ENCODE data around the gene HARBI1.

HARBI1 gene, protein sequence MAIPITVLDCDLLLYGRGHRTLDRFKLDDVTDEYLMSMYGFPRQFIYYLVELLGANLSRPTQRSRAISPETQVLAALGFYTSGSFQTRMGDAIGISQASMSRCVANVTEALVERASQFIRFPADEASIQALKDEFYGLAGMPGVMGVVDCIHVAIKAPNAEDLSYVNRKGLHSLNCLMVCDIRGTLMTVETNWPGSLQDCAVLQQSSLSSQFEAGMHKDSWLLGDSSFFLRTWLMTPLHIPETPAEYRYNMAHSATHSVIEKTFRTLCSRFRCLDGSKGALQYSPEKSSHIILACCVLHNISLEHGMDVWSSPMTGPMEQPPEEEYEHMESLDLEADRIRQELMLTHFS

DNA sequence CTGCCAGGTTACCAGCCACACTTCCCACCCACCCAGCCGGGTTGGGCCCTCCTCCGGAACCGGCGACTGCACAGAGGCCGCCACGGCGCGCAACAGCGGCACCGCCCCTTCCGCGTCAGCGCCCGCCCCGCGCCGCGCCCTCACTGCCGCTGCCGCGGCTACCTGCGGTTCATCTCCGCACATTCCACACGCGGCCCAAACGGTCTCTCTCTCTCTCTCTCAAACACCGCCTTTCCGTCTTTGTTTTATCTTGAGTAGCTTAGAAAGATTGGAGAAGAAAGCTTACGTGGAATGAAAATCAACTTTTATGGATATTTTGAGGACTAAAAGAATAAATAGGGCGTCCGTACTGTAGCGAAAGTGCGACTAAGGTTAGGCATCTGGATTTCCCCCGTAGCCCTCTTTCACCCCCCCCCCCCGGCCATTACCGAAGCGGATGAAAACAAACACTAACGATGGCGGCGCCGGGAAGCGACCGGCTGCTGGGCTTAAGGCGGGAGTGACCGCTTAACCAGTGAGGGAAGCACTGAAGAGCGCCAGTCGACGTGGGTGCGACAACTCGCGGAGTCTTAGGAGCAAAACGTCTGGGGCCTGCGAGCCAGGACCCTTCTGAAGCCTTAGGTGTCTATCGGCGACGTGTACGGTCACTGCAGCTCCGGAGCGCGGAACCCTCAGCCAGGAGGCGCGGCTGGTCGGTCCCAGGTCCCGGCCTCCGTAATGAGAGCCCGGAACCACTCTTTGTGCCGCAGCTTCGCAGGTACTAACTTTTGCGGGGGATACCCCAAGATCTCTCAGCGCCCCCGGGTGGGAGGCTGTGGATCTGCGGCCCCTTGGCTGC is at the start of gene HARBI1, which contains the start of gene ATG13:
Gene HARBI1, minus strand, starts transcription at position 94 of the 838 bp plus-strand sequence. CDS start 990 bp downstream, outside the sequence.
Gene ATG13, plus strand, starts transcription at position 420 of the 838 bp plus-strand sequence. CDS start 26,739 bp downstream, outside the sequence.
- DNase-seq (ENCODE audit: low read depth) = peak; percentile 88

DNA sequence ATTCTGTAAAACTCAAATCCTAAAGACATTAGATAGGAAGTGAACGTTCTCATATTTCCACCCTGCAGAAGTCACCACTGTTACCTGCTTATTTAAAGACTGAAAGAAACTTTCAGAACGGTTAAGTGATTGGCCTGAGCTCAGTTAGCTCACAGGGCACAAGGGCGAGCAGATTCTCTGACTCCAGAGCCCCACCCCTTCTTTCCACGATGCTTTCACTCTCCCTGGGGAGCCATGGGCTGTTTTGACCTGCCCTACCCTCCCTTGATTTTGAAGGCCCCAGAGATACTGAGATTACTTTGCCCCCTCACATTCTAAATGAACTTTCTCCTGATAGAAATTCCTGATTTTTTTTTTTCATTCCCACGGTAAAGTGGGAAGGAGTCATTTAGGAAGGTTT is 49.5 kb upstream of the HARBI1 start:
- no peak for DNase-seq (ENCODE audit: low read depth)

DNA sequence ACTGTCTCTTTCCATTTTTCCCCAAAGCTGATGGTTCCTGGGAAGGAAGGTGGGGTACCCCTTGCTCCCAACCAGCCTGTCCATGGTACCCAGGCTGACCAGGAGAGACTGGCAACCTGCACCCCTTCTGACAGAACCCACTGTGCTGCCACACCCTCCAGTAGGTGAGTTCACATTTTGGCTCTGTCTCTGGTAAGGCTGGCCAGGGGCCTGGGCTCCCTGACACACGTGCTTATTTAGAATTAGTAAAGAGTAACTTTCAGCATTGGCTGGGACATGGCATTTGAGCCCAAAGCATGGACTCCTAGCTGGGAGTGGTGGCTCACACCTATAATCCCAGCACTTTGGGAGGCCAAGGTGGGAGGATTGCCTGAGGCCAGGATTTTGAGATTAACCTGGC is 48.3 kb upstream of the HARBI1 start:
- no peak for DNase-seq (ENCODE audit: low read depth)

DNA sequence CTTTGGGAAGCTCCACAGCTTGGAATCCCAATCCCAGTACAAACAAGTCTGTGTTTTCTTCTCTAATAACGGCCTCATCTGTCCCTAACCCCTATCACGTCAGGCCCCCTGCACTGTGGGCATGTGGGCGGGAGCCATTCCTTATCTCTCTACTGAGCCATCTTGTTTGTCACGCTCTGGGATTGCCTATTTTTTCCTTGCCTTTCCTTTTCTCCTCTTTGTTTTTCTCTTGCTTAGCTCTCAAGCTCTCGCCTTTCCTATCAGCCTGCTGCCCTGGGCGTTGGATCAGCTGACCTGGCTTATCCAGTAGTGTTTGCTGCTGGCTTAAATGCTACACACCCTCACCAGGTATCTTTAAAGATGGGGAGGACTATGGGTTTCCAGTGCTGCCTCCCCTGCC is 47.6 kb upstream of the HARBI1 start:
- no peak for DNase-seq (ENCODE audit: low read depth)

DNA sequence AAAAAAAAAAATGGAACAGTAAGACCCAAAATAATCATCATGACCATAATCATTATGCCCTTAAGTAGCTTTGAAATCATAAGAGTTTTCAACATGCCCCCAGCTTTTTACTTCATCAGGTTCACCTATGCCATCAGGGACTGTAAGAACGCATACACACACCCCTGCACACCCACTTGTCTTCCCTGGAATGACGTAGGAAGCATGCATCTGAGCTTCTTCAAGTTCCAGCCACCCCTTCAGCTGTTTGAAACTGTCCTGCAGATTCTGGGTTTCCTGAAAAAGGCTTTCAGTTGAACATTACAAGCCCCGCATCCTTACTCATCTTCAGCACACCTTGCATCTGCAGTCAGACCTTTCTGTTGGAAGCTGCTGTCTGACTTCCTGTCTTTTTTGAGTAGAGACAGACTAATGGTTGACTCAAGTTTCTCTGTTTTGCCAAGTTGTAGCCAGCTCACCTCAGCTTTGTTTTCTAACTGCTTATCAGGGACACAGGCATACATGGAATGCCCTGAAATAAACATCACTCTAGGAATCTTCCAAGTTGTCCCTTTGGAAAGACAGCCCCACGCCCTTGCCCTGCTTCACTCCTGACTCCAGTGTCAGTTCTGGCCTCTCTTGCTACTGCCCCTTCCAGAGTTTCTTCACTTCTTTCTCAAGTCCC is 46.4 kb upstream of the HARBI1 start:
- no peak for DNase-seq (ENCODE audit: low read depth)

DNA sequence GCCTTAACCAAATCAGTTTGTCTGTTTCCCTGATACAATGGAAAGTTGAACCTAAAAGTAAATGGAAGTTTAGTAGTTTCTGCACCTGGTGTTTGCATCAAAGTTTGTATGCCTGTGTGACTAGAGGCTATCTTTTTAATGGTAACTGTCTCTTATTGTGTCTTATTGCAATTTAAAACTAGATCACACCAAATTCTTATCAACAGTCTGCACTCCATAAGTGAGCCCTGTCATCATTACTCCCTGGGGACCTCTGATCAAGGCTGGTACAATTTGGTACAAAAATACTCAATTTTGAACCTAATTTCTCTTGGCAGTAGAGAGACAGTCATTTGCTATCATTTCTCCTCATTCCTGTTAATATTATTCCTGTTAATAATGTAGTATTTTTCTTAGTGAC is 45.3 kb upstream of the HARBI1 start:
- DNase-seq (ENCODE audit: low read depth) = no peak

DNA sequence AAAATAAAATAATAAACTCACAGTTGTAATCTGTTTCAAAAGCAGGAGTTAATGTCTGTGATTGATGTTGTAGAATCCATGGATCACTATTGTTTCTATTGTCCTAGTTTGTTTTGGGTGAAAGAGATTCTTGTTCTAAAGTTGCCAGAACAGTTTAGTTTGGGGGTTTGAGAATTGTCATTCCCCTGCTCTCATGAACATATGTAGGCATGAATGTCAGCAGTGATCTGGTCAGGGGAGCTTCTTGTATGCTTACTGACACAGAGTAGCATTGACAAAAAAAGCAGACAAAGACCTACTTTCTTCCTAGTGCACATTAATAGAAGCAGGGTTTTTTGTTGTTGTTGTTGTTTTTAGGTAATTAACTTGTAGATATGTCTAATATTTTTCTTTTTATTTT is 44.8 kb upstream of the HARBI1 start:
- no peak for DNase-seq (ENCODE audit: low read depth)

DNA sequence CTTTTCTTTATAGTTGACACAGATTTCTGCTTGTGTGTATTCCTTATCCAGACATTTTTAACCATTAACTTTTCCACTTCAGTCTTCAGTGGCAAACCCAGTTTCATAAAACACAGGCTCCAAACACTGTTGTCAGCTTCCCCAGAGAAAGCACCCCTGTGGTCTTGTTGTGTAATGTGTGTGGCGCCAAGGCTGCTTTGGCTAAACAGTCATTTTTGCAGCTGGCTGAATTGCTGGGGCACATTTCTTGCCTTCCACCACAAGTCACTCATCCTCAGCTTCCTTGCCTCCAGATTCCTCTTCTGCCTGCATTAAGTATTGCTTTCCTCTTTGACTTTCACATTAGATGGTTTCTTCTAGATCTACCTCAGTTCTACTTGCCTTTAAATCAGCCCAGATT is 42.9 kb upstream of the HARBI1 start:
- DNase-seq (ENCODE audit: low read depth) = peak; percentile 96

DNA sequence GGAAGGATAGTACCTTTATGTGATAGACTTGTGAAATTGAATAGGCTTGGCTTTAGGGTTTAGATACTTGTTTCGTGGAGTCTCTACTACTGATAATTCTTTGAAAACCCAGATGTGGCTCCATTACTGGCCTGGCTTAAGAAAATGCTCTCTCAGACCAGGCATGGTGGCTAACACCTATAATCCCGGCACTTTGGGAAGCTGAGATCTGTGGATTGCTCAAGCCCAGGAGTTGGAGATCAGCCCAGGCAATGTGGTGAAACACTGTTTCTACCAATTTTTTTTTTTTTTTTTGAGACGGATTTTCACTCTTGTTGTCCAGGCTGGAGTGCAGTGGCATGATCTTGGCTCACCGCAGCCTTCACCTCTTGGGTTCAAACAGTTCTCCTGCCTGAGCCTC is 41.2 kb upstream of the HARBI1 start:
- peak; percentile 92 for DNase-seq (ENCODE audit: low read depth)

DNA sequence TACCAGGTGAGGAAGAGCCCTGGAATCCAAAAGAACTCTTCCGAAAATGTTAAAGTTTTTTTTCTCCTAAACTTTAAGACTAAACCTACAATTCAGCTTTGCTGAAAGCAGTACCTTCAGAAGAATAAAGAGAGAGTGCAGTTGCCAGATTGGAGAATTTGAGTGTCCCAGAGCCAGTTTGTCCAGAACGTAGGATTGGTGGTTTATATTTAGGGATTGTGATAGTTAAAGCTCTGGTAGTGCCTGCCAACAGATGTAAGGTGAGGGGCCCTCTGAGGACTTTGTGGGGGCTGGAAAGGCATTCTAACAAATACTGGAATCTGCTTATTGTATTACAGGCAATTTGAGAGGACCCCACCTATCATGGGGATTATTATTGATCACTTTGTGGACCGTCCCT is 40.2 kb upstream of the HARBI1 start:
- DNase-seq (ENCODE audit: low read depth) = no peak

DNA sequence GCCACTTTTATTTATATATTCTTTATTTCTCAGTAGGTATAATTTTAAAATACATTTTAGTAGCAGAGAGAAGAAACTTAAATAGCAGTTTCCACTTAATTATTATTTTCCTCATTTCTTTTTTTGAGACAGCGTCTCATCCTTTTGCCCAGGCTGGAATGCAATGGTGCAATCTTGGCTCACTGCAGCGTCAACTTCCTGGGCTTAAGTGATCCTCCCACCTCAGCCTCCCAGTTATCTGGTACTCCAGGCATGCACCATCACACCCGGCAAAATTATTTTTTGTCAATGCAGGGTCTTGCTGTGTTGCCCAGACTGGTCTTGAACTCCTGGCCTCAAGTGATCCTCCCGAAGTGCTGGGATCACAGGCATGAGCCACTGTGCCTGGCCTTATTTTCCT is 38.6 kb upstream of the HARBI1 start:
- DNase-seq (ENCODE audit: low read depth) = peak; percentile 84

DNA sequence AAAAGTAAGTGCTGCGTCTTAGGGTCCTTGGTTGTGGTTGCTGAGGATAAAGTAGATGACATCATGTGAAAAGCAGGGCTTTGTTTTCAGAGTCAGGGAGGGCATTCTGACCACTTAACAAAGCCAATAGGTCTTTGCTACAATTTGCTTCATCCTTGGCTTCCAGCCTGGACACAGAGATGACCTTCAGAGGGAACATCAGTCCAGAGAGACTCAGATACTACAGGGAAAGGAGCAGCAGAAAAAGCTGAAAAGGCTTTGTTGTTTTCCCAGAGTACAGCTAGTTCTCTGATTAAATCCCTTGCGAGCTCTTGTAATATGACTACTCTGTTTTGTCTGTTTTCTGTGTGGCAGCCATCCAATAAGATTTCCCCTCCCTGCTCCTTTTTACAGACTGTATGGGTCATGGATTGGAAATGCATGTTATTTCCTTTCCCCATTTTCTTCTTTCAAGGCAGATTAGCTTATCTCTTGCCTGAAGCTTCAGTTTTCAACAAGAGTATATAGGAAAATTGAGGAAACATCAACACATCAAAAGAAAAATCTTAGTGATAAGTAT is 32.2 kb upstream of the HARBI1 start:
- peak; percentile 99 for DNase-seq (ENCODE audit: low read depth)

DNA sequence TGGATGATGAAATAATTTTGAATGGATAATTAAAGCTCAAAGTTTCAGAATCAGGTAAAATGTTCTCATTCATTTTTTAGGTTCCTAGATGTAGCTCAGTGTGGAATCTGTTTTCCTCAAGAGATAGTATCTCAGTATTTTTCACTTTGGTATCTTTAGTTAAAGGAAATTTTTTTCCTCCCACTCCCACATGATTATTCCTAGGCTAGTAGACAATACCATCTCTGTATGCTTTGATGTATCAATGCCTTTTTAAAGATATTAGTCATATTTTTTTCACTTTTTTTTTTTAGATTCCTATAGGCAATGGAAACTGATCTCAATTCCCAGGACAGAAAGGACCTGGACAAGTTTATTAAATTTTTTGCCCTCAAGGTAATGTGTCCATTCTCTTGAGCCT is 27.0 kb upstream of the HARBI1 start:
- no peak for DNase-seq (ENCODE audit: low read depth)

DNA sequence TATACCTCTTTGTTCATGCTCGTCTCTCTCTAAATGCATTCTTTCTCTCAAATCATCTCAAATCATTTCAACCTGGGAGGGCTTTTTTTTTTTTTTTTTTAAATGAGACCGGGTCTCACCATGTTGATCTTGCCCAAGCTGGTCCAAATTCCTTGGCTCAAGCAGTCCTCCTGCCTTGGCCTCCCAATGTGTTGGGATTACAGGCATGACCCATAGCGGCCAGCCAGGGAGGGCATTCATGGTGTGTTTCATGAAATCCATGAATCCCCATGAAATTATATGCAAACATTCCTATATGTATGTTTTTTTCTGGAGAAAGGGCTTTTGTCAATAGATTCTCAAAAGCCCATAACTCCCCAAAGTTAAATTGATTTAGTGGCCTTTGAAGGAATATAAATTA is 26.5 kb upstream of the HARBI1 start:
- DNase-seq (ENCODE audit: low read depth) = no peak

DNA sequence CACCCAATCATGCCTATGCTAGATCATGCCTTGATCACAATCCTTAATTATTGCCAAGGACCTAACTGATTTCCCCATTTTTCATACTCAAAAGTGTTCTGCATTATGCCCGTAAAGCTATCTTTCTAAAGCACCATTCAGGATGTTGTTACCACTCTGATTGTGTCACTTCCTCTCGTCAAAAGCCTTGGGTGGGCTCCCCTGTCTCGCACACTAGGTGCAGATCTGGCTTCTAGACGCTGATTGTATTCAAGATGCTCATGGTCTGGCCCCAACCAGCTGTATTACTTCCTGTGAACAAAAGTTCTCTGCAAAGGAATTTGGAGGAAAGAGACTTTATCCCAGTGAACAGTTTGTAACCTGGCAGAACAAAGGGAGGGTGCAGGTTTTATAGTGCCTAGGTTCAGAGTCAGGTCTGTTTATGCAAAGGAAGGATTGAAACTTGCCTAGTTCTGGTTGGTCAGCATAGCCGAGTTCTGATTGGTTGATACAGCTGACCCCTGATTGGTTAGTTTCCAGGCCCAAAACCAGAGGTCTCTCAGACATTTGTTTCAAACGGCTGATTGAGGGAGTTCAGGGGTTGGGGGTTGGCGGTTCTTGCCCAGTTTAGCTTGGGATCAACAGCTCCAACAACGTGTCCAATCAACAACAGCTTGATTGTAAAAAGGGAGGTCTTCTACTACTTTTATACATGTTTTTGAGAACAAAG is 25.8 kb upstream of the HARBI1 start:
- DNase-seq (ENCODE audit: low read depth) = no peak

DNA sequence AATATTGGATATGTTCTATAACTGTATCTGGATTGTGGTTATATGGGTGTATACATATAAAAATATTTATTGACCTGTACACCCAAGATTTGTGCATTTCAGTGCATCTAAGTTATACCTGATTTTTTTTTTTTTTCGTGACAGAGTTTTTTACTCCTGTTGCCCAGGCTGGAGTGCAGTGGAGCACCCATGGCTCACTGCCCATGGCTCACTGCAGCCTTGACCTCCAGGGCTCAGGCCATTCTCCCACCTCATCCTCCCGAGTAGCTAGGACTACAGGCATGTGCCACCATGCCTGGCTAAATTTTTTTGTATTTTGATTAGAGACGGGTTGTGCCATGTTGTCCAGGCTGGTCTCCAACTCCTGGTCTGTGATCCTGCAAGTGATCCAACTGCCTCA is 24.6 kb upstream of the HARBI1 start:
- no peak for DNase-seq (ENCODE audit: low read depth)

DNA sequence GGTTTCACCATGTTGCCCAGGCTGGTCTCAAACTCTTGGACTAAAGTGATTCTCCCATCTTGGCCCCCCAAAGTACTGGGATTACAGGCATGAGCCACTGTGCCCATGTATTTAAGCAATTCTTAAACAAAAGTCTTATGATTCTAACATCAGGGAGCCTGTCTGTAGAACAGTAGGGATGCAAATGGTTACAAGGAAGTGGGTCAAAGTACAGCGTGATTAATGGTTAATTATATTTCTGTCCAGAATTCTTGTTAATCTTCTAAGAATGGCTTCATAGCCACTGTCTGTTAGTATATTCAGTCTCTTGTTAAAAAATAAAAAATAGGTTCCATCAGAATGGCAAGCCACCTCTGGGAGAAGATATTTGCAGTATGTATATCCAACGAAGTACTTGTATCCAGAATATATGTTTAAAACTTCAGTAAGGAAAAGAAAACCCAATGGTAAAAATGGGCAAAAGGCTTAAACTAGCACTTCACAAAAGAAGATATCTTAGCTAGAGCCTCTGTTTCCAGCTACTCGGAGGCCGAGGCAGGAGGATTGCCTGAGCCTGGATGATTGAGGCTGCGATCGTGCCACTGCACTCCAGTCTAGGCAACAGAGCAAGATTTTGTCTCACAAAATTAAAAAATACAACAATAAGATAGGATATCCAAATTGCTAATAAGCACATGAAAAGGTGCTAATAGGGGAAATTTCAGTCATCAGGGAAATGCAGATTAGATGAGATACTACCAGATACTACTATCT is 23.2 kb upstream of the HARBI1 start:
- DNase-seq (ENCODE audit: low read depth) = no peak

DNA sequence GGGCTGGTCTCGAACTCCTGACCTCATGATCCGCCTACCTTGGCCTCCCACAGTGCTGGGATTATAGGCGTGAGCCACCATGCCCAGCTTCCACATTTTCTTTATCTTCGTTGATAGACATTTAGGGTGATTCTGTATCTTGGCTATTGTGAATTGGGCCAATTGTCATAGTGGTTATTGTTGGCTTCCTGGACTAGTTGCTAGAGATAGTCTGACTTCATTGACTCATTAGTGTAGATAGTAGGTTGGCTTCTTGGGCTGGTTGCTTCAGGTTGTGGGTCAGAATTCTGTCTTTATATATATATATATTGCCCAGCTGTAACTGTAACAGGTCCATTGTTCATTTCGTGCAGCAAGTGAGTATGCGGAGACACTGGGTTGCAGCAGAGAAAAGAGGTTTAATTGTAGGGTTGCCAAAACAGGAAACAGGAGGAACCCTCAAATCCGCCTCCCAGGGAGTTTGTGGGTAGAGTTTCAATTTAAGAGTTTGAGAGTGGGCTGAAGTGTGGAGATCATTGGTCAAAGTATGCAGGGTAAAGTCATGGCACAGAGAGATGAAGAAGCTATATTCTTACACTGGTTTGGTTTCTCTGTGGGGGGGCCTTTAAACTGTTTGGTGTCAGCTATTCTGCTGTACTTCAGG is 22.3 kb upstream of the HARBI1 start:
- peak; percentile 46 for DNase-seq (ENCODE audit: low read depth)

DNA sequence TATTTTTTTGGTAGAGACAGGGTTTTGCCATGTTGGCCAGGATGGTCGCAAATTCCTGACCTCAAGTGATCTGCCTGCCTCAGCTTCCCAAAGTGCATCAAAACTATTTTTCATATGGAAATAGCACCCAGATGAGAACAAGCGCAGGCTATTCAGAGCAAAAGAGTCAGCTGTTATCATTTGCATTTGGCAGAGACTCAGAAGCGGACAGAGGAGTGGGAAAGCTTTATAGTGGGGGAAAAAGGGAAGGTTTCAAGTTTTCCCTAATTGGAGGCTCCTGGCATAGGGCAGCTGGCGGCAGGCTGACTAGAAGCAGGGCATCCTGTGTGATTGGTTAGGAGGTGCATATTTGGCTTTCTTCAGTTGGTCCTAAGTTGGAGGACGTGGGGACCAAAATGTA is 20.5 kb upstream of the HARBI1 start:
- no peak for DNase-seq (ENCODE audit: low read depth)

DNA sequence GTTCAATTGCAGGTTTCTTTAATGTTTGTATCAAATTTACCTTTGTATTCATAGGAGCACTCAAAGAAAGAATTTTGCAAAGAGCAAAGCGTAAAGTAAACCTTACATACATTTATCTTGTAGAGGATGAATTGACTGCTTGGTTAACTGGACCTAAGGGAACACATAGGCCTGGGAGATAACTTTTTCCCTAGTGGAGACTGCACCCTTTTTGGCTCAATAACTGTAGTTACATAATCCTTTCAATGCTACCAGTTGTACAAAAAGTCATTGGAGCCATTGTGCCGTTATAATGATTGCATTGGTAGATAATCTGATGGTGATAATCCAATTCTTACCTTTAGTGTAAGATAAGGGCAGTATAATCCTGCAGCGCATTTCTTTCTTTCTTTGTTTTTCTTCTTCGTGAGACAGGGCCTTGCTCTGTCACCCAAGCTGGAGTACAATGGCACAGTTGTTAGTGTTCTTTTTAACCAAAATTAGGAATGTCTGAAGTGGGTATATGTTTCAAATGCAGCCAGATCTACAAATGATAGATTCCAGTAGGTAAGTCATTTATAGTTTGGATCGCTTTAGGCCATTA is 18.6 kb upstream of the HARBI1 start:
- no peak for DNase-seq (ENCODE audit: low read depth)
